GM23338 (cell line): ENCODE results near the gene VPS41. TPM values are rescaled to one million over a fixed set of nuclear protein-coding genes. Genes with fewer than 3 reads are reported as not detected.

Experiments
- ATAC-seq: fragments of 200-7000 bp; cut with Tn5 transposase; 3 replicates; pipeline ENCODE4 v1.9.1; 2020
- DNase-seq: peaks from one replicate; pipeline ENCODE4 v3.0.0-alpha.2; 2015; ENCODE audit warnings: low spot score
- H2AFZ ChIP-seq: fragments of 200-600 bp; sonication (generic); 2 replicates; pipeline ENCODE4 v1.8.0; 2016; ENCODE audit warnings: antibody characterized with exemption, mild to moderate bottlenecking, moderate library complexity
- H3F3A ChIP-seq: fragments of 200-600 bp; sonication (generic); replicated peaks from 2 replicates; pipeline ENCODE4 v1.8.0; 2017; ENCODE audit warnings: antibody characterized with exemption, mixed run types, low read depth
- H3K27ac ChIP-seq: fragments of 200-600 bp; sonication (generic); 2 replicates; pipeline ENCODE4 v1.6.1; 2016; ENCODE audit warnings: low read depth
- H3K27me3 ChIP-seq: fragments of 200-600 bp; sonication (generic); 2 replicates; pipeline ENCODE4 v1.8.0; 2016; ENCODE audit warnings: mild to moderate bottlenecking, mixed run types, moderate library complexity; ENCODE audit not compliant: insufficient read depth
- H3K36me3 ChIP-seq: fragments of 200-600 bp; sonication (generic); 2 replicates; pipeline ENCODE4 v1.8.0; 2016; ENCODE audit warnings: mild to moderate bottlenecking; ENCODE audit not compliant: insufficient read depth
- H3K4me1 ChIP-seq: fragments of 200-600 bp; sonication (generic); 2 replicates; pipeline ENCODE4 v1.8.0; 2016; ENCODE audit warnings: mild to moderate bottlenecking, moderate library complexity; ENCODE audit not compliant: insufficient read depth
- H3K4me2 ChIP-seq: fragments of 200-600 bp; sonication (generic); 2 replicates; pipeline ENCODE4 v1.7.1; 2017; ENCODE audit warnings: mixed run types
- H3K4me3 ChIP-seq: fragments of 200-600 bp; sonication (generic); 2 replicates; pipeline ENCODE4 v1.6.1; 2016; ENCODE audit warnings: mixed run types
- H3K79me2 ChIP-seq: fragments of 200-600 bp; sonication (generic); replicated peaks from 2 replicates; pipeline ENCODE4 v1.8.0; 2017; ENCODE audit warnings: mild to moderate bottlenecking; ENCODE audit not compliant: insufficient read depth
- H3K9me2 ChIP-seq: fragments of 200-600 bp; sonication (generic); 2 replicates; pipeline ENCODE4 v1.8.0; 2017; ENCODE audit not compliant: insufficient read depth
- H4K20me1 ChIP-seq: fragments of 200-600 bp; sonication (generic); replicated peaks from 2 replicates; pipeline ENCODE4 v1.8.0; 2017; ENCODE audit warnings: mild to moderate bottlenecking; ENCODE audit not compliant: insufficient read depth
- H3K27ac Mint-ChIP-seq: 2 replicates; pipeline ENCODE4 v1.8.0; 2020; ENCODE audit warnings: inconsistent platforms, mild to moderate bottlenecking, moderate library complexity, mixed read lengths
- H3K27me3 Mint-ChIP-seq: 3 replicates; pipeline ENCODE4 v1.8.0; 2022; ENCODE audit warnings: low read depth, mild to moderate bottlenecking, moderate library complexity, mixed read lengths, inconsistent platforms; ENCODE audit not compliant: insufficient read depth, poor library complexity
- H3K36me3 Mint-ChIP-seq: 3 replicates; pipeline ENCODE4 v1.8.0; 2021; ENCODE audit warnings: low read depth, mild to moderate bottlenecking, inconsistent platforms, moderate library complexity, mixed read lengths
- H3K4me1 Mint-ChIP-seq: 3 replicates; pipeline ENCODE4 v1.8.0; 2020; ENCODE audit warnings: mild to moderate bottlenecking, inconsistent platforms, mixed read lengths
- H3K4me3 Mint-ChIP-seq: 3 replicates; pipeline ENCODE4 v1.8.0; 2021; ENCODE audit warnings: moderate library complexity, mild to moderate bottlenecking, inconsistent platforms, mixed read lengths
- H3K9me3 Mint-ChIP-seq: 3 replicates; pipeline ENCODE4 v1.8.0; 2020; ENCODE audit warnings: moderate library complexity, mild to moderate bottlenecking, inconsistent platforms, mixed read lengths
- CREB1 ChIP-seq: fragments of 250-450 bp; sonication (Bioruptor Pico); IDR thresholded peaks from 2 replicates; pipeline ENCODE4 v1.5.0; 2020; ENCODE audit warnings: low read depth, mild to moderate bottlenecking, moderate library complexity
- CTCF ChIP-seq, 2 experiments: fragments of 200-600 bp in 1 of 2; sonication (generic) in 1 of 2; conservative IDR thresholded peaks; 2 replicates each; pipeline versions ENCODE4 v1.5.1 to v1.6.1; 2016 to 2017; ENCODE audit warnings: antibody characterized with exemption in 2 of 2, low read depth in 2 of 2, mild to moderate bottlenecking in 2 of 2, moderate library complexity in 1 of 2
- ETS1 ChIP-seq: IDR thresholded peaks from 2 replicates; pipeline ENCODE4 v1.6.1; 2016; ENCODE audit warnings: antibody characterized with exemption
- EZH2 ChIP-seq: fragments of 200-600 bp; sonication (generic); IDR thresholded peaks from one replicate; pipeline ENCODE4 v1.8.0; 2017; ENCODE audit warnings: antibody characterized with exemption, mild to moderate bottlenecking, low read depth; ENCODE audit not compliant: unreplicated experiment
- EZH2phosphoT487 ChIP-seq: fragments of 200-600 bp; sonication (generic); IDR thresholded peaks from one replicate; pipeline ENCODE4 v1.8.1; 2018; ENCODE audit warnings: antibody characterized with exemption; ENCODE audit not compliant: unreplicated experiment
- NANOG ChIP-seq: IDR thresholded peaks from 2 replicates; pipeline ENCODE4 v1.6.1; 2016; ENCODE audit warnings: antibody characterized with exemption, borderline replicate concordance
- ZNF114 ChIP-seq: fragments of 250-450 bp; sonication (Bioruptor Pico); IDR thresholded peaks from 2 replicates; pipeline ENCODE4 v1.5.0; 2020; ENCODE audit warnings: mild to moderate bottlenecking, moderate library complexity
- ZNF331 ChIP-seq: fragments of 250-450 bp; sonication (Bioruptor Pico); IDR thresholded peaks from 2 replicates; pipeline ENCODE4 v1.5.0; 2020; ENCODE audit warnings: low read depth, mild to moderate bottlenecking, moderate library complexity
- ZNF462 ChIP-seq: fragments of 250-450 bp; sonication (Bioruptor Pico); IDR thresholded peaks from 2 replicates; pipeline ENCODE4 v1.5.0; 2020; ENCODE audit warnings: mild to moderate bottlenecking, moderate library complexity
- polyA plus RNA-seq: library from polyadenylated mRNA; unstranded; fragments of >200 nt; fragmentation: Nextera tagmentation; extraction: Ambion mirVana; gene quantifications from 2 replicates; pipeline ENCODE4 v1.2.1, GENCODE V29; 2016
- total RNA-seq: library from RNA; depleted of rRNA; stranded (reverse); fragments of >200 nt; shearing (Covaris generic); gene quantifications from 2 replicates; pipeline ENCODE4 v1.2.3, GENCODE V29; 2014

VPS41 gene
- total and polyA plus RNA-seq, 2 experiments from 2014 or later = 20.2 to 41.2 TPM

- Mint-ChIP-seq H3K27ac (no peak overlapping the region), H3K4me1 (peaks cover 2% of the 10 kb centered on the region; the same call in 2 of the 3 replicates)
- H4K20me1 ChIP-seq = 0 out of 2 replicates have a peak, but pooled peaks cover 3% of the 10 kb centered on the region
Measured at GRCh38 chr7:38858259-38858884, 50.6 kb downstream of the VPS41 start.

More at GRCh38 chr7:38858259-38858884, 50.6 kb downstream of the VPS41 start:
- Mint-ChIP-seq H3K4me3 (no peak overlapping the region), H3K36me3 (peaks cover 2% of the 10 kb centered on the region; the same call in 1 of the 3 replicates), H3K27me3 (no peaks in the 10 kb centered on the region), H3K9me3 (no peaks in the 10 kb centered on the region)
- Histone ChIP-seq H3K4me3 (no peak overlapping the region), H3K4me1 (peaks cover 3% of the 10 kb centered on the region; the same call in 1 of the 2 replicates), H3K4me2 (no peak overlapping the region), H3K27ac (no peak overlapping the region), H3K36me3 (no peaks in the 10 kb centered on the region), H2AFZ (no peak overlapping the region), H3K9me2 (no peaks in the 10 kb centered on the region), H3K79me2 (no peaks in the 10 kb centered on the region), H3K27me3 (no peaks in the 10 kb centered on the region), H3F3A (no peaks in the 10 kb centered on the region)
- DNase-seq (no peak), ATAC-seq (no peak)
- TF ChIP-seq ZNF462 (CRISPR knock-in tag) = no peak
- TF ChIP-seq ETS1 = no peak
- no peak for TF ChIP-seq NANOG
- no peak for TF ChIP-seq ZNF331
- no peak for TF ChIP-seq ZNF114 (CRISPR knock-in tag)
- no peak for TF ChIP-seq EZH2phosphoT487
- TF ChIP-seq CREB1 (CRISPR knock-in tag) = no peak
- TF ChIP-seq EZH2 = no peak
- no peak for TF ChIP-seq CTCF (conservative IDR thresholded peaks at IDR 0.05; ENCODE audit: low read depth in 2 of 2)
